Retinal pigment epithelial cell (primary cell): Measurements from ENCODE around the gene STPG4.
A peak's percentile ranks its signal among the peaks of the same experiment; 100 is the strongest.

Experiments
- DNase-seq: peaks from one replicate; pipeline ENCODE4 v3.0.0-alpha.2; 2010; ENCODE audit warnings: low read depth
- H3K4me3 ChIP-seq: 2 replicates; pipeline ENCODE4 v1.5.1; 2011; ENCODE audit warnings: mild to moderate bottlenecking, low read length, control low read depth, moderate library complexity
- TF ChIP-seq, protein P1 (sequence below): conservative IDR thresholded peaks from 2 replicates; pipeline ENCODE4 v1.5.1; 2011; ENCODE audit warnings: low read depth, low read length, control low read depth, inconsistent platforms

STPG4 gene

DNA sequence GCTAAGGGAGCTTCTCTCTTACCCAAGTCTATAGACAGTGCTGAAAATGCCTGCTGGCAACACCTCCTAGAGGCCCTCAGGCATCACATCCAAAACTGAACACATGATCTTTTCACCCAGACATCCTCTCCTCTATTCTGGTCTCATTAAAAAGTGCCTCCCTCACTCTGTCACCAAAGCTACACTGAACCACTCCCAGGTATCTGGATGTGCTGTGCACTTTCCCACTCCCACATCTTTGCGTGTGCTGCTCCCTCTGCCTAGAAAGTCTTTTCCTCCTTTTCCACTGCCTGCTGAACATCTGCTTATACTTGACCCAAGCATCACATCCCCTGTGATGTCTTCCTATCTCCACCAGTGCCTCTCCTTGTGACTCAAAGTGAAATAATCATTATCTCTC lies 26.1 kb upstream of the STPG4 start:
- no peak for DNase-seq
- TF ChIP-seq, protein P1, sequence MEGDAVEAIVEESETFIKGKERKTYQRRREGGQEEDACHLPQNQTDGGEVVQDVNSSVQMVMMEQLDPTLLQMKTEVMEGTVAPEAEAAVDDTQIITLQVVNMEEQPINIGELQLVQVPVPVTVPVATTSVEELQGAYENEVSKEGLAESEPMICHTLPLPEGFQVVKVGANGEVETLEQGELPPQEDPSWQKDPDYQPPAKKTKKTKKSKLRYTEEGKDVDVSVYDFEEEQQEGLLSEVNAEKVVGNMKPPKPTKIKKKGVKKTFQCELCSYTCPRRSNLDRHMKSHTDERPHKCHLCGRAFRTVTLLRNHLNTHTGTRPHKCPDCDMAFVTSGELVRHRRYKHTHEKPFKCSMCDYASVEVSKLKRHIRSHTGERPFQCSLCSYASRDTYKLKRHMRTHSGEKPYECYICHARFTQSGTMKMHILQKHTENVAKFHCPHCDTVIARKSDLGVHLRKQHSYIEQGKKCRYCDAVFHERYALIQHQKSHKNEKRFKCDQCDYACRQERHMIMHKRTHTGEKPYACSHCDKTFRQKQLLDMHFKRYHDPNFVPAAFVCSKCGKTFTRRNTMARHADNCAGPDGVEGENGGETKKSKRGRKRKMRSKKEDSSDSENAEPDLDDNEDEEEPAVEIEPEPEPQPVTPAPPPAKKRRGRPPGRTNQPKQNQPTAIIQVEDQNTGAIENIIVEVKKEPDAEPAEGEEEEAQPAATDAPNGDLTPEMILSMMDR: no peak

DNA sequence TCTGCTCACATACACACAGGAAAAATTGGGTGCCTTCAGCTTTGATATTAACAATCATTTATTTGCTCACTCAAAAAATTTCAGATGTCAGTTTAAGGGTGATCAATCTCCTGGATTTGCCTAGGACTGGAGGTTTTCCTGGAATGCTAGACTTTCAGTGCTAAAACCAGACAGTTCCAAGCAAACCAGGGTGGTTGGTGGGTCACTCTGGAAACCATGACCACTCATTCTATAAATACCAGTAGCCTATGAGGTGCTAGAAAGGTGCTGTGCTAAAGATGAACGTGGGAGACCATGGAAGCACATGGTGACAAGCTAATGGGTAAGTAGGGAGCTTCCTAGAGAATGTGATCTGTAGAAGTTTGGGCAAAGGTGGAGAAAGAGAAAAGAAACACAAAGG lies 25.4 kb upstream of the STPG4 start:
- DNase-seq: no peak
- no peak overlapping the region for H3K4me3 ChIP-seq
- TF ChIP-seq, protein P1: no peak

More for the DNA sequence above, 26.1 kb upstream of the STPG4 start:
- H3K4me3 ChIP-seq: no peak overlapping the region

DNA sequence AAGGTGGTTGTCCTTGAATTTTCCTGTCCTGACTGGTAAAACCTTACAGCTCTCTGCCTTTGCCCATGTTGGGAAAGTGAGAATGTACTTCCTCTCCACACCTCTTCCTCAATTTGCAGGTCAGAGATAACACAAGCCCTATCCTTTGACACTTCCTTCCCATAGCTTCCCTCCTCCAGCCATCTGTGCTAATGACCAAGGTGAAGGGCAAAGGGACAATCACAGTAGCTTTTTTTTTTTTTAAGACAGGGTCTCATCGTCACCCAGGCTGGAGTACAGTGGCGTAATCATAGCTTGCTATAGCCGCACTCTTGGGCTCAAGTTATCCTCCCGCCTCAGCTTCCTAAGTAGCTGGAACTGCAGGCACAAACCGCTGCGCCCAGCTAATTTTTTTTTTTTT lies 24.3 kb upstream of the STPG4 start:
- DNase-seq: no peak
- TF ChIP-seq, protein P1: no peak
- H3K4me3 ChIP-seq: no peak overlapping the region

DNA sequence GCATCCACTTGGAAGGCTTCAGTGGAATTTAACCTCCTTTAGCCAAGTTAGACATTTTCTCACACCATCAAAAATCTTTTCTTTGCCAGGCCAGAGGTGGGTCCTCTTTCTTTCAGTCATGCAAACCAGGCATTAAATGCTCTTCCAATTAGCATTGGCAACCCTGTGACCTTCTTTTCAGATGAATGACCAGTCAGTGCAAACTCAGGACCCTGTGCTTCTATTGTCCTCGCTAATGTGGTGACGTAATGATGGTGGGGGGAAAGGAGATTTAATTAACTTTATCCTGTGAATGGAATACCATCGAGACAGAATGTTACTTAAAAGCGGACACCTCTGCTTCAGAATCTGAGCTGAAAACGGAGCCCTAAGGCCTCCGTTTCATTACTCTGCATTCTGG lies 23.2 kb upstream of the STPG4 start:
- TF ChIP-seq, protein P1: no peak
- no peak overlapping the region for H3K4me3 ChIP-seq
- no peak for DNase-seq

DNA sequence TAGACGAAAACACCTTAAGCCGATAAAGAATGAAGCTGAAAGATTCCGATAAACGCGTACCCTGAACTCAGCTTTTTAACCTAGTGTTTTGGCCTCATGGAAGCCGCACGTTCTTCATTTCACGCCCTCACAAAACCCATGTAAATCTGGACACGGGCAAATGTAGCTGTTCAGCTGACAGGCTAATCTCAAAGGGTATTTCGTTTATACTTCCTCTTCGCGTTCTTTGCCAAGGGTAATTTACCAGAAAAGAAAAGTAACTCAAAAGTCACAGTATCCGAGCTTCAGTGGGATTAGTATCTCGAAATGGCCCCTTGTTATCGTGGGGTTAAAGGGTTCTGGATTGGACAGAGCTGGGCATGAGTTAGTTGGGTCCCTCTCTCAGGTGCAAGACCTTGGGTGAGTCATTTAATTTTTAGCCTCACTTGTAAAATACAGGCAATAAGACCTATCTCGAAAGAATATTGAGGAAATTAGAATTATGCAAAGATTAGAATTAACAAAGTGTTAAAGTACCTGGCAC lies 22.0 kb upstream of the STPG4 start:
- peak; percentile 66 for DNase-seq
- H3K4me3 ChIP-seq: peak overlapping the region; percentile 98
- TF ChIP-seq, protein P1: no peak

DNA sequence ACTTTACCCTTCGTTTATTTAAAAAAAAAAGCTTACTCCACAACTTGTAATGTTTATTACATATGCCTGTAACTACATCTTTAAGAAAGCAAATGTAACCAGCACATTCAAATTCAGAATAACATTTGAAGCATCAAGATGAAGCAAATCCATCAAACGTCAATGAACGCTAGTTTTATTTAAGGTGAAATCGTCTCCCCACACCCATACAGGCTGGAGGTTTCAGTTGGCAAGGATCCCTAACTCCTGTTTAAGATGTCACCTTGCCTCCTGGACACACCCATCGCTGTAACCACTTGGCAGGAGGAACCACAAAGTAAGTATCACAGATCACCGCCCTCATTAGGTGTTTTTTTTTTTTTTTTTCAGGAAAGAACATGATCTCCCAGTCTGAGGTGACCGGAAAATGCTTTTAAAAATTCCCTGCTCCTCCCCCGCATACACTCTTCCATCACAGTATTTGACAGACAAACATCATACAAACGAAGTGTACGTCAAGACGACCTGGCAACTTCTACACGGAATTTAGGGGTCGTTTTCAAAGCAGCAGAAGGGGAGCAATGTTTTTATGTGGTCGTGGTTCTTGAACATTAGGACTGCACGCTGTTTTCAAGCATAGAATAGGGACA lies 19.7 kb upstream of the STPG4 start:
- TF ChIP-seq, protein P1: no peak
- peak overlapping the region; percentile 98 for H3K4me3 ChIP-seq
- DNase-seq: no peak
